SK-MEL-5 (cell line): ENCODE results near the gene C20orf204. TPM values are rescaled to one million over a fixed set of nuclear protein-coding genes. Genes with fewer than 3 reads are reported as not detected.

Experiments used
- DNase-seq: peaks from one replicate; pipeline ENCODE4 v3.0.0-alpha.2; 2016; ENCODE audit warnings: low read depth, low spot score
- in situ Hi-C: cut with HindIII; loops from 2 replicates; pipeline ENCODE4 v1.10.0; 2016; ENCODE audit warnings: low sequenced_read_pairs, high pct_unique_total_duplicates, low pct_unique_long_range_greater_than_20kb
- total RNA-seq: library from RNA; depleted of rRNA; stranded (reverse); fragments of >200 nt; shearing (Covaris generic); gene quantifications from 2 replicates; pipeline ENCODE4 v1.2.3, GENCODE V29; 2014

C20orf204 gene
- total RNA-seq, 1 experiment from 2014 or later: 0.37 TPM

DNA sequence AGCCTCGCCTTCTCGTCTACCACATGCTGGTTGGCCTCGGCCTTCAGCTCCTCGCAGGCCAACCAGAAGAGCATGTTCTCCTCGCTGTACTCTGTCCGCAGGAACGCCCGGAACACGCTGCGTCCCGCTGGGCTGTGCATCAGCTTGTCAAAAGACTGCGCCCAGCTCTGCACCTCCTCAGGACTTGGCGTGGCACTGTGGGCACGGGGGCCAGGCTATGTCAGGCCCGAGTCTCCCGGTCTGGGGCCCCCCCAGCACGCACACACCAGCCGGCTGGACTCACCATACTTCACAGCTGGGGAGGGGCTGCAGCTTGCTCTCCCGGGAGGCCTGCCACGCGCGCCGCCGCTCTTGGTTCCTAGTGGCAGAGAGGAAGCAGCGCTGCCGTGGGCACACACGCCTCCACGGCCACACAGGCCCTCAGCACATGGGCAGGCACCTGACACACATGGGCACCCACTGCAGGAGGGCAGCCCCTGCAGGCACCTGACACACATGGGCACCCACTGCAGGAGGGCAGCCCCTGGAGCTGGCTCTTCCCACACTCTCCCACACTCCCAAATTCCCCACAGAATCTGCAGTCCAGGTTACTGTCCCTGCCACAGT, 38.3 kb downstream of the C20orf204 start:
- in situ Hi-C loops: no loop called here
- no peak for DNase-seq

DNA sequence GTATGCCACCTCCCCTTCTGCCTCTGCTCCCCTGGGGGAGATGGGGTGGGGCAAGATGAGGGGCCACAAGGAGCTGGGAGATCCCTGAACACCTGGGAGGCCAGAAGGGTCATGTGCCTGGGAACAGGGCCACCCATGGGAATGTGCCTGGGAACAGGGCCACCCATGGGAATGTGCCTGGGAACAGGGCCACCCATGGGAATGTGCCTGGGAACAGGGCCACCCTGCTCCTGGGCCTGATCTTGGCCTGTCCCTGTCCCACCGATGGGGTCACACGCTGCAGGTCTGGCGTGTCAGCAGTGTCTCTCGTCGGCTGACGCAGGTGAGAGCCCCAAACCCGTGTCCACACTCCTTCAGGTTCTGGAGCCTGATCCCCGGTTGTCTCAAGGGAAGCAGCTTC, 39.0 kb downstream of the C20orf204 start:
- no peak for DNase-seq
- in situ Hi-C loops: no loop called here

DNA sequence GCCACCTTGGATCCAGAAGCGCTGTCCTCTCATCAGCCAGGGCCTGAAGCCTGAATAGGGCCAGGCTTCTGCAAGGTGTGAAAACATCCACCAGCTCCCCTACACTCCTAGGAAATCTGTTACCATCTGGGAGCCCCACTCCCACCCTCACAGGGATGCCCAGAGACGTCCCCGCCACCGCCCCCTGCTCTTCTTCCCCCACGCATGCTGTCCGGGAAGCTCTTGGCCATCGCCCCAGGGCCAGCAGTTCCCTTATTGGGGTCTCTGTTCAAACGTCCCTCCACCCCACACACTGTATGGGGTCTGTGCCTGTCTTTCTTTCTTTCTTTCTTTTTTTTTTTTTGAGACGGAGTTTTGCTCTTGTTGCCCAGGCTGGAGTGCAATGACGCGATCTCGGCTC, 39.6 kb downstream of the C20orf204 start:
- DNase-seq: no peak
- in situ Hi-C loops: no loop called here

DNA sequence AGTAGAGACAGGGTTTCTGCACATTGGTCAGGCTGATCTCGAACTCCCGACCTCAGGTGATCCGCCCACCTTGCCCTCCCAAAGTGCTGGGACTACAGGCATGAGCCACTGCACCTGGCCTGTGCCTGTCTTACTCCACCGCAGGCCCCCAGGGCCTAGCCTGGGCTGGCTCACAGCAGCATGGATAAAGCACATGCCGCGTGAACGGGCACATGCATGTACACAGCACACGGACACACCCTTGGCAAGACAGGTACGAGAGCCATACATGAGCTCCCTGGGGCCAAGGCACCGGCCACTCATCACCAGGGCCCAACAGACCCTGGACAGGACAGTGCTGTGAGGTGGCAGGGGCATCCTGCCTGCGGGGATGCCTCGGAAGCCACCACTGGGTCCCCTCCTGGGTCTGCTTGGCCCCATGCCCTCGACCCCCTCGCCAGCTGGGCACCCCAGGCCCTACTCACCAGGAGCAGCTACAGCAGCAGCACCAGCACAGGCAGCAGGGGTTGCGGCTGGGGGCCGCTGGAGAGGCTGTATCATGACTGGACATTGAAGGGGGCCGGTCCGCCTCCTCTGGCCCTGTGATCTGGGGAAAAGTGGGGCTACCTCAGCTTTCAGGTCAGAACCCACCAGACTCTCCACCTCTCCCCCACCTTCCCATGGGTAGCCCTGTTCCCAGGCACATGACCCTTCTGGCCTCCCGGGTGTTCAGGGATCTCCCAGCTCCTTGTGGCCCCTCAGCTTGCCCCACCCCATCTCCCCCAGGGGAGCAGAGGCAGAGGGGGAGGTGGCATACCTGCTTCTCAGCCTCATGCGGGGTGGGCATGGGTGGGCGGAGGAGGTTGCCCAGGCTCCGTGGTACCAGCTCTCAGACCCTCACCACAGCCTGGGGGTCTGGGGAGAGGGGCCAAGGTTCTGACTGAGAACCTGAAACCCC, 40.3 kb downstream of the C20orf204 start:
- in situ Hi-C loops: no loop called here

GRCh38 chr20:64077094-64077493, 41.1 kb downstream of the C20orf204 start:
- in situ Hi-C loops: no loop called here
- no peak for DNase-seq

More for the DNA sequence above, 40.3 kb downstream of the C20orf204 start:
- no peak for DNase-seq

DNA sequence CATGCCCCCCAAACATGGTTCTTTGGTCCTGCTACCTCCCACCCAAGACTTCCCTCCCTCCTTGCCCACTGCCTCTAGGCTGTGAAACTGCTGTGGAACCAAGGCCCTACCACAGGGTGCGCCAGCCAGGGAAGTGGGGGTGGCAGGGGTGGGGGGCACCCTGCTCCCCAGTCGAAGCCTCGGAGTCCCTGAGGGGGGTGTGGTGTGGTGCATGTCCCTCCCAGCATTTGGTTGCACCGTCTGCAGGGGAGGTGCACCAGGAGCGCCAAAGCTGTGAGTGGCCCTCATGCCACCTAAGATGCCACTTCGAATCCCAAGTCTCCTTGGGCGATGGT, 41.5 kb downstream of the C20orf204 start:
- no peak for DNase-seq
- in situ Hi-C loops: no loop called here

DNA sequence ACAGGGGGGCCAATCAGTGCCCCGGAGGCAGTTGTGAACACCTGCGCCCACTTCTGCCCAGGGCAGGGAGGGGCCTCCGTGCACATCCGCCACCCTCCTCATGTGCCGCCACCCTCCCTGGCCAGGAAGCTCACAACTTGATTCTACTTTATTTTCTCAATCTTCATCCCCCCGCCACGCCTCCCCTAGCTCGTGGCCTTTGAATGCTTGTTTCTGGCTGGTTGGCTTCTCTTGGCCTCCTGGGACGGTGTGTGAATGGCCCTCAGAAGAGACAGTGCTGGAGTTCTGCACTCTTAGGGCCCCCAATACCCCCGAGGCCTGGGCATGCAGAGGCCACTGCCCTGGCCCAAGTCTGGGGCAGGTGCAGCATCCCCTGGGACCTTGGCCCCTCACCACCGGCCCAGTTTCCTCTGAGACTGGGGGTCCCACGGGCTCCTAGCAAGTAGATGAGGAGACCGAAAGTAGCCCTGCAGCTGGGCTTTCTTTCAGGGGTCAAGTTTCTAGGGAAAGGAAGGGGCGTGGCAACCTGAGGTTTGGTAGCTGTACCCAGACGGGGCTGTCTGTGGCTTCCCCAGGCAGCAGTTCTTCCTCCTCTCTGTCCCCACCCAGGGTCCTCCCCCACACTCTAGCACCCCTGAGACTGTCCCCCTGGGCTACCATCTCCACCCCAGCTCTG, 42.0 kb downstream of the C20orf204 start:
- in situ Hi-C loops: no loop called here
- no peak for DNase-seq

DNA sequence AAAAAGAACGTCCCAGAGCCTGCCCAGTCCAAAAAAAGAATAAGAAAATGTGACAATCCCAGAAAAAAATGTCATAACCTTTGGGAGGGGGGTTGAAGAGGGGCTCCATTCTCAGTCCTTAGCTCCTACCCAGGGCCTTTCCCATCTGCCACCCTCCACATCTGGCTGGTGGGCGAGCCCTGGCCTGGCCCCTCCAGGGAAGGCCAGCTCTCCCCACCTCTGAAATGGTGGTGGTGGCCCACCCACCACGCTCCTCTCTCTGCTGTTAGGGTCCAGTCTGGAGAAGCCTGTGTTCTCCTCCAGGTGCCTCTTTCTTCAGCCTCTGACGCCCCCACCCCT, 42.9 kb downstream of the C20orf204 start:
- DNase-seq: no peak
- in situ Hi-C loops: no loop called here

DNA sequence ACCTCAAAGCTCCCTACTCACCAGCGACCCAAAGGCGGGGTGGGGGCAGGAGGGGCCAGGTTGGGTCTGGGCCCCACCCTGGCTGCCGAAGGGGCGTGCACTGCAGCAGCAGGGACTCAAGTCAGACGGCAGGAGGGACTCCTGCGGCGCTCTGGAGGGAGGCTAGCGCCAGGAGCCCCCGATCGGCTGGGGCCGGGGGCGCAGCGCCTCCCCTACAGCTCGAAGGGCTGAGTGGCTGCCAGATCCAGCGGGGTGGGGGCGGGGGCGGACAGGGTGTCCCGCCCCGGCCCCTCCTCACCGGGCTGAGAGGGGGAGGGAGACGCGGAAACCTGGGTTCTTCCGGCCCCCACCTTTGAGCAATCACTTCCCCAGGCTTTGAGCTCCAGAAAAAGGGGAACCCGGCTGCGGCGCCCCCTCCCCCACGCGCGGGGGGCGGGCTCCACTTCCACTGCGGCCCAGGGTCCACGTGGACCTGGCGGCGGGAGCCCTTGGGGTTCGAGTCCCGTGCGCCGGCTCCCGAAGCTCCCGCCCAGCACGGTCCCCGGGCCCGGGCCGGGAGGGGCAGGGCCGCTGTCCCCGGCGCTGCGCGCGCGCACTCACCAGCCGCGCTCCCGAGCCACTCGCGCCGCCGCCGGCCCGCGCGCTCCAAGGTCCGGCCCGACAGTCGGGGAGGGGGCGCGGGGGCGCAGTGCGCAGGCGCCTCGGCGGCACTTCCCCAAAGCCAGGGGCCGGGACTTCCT, 43.5 kb downstream of the C20orf204 start, which contains the start of gene RGS19:
Gene RGS19, minus strand, starts transcription at position 246 of the 740 bp plus-strand sequence. CDS start 2,632 bp downstream, outside the sequence.
- in situ Hi-C loops: no loop called here

GRCh38 chr20:64080013-64080812, 44.2 kb downstream of the C20orf204 start, which contains the start of gene OPRL1:
TSS of gene OPRL1 (plus strand) at chr20:64080082. CDS start at chr20:64092721, 12,639 bp downstream.
- in situ Hi-C loops: no loop called here
- DNase-seq: no peak

More for the DNA sequence above, 43.5 kb downstream of the C20orf204 start, which contains the start of gene RGS19:
- peak; percentile 81 for DNase-seq

DNA sequence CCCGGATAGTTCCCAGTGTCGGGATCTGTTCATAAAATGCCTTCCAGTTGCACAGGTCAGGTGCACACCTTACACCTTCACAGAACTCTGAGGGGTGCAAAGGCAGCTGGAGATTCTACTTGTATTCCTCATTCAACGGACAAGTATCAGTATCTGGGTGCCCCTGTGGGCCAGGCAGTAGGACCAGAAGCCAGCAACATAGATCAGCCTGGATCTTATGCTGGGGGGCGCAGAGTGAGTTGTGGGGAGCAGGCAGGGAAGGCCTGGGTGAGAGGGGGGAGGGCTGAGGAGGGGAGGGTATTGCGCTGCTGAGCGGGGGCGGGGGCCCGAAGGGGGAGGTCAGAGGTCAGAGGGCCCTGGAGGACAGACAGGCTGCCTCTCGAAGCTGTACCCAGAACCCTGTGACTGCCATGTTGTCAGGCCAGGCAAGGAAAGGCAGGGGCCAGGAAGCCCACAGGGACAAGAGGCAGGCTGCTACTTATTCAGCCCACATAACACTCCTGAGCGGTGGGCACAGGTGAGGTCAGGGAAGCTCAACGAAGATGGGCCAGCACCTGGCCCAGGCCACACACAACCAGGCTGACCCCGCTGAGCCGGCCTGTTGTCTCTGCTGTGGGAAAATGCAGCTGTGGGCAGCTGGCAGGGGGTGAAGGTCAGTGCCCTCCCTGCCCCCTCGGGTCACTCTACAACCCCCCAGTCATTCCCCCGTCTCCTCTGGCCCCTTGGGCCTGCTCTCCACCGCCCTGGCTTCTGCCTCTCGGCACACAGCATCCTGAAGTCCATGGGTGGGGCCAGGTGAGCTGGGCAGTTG, 45.0 kb downstream of the C20orf204 start:
- DNase-seq: no peak
- in situ Hi-C loops: no loop called here

- in situ Hi-C loops: no loop called here
- DNase-seq: no peak
Observed at GRCh38 chr20:64081624-64081964, 45.6 kb downstream of the C20orf204 start.

GRCh38 chr20:64082126-64082731, 46.2 kb downstream of the C20orf204 start:
- DNase-seq: no peak
- in situ Hi-C loops: no loop called here

GRCh38 chr20:64082820-64083377, 46.9 kb downstream of the C20orf204 start:
- no peak for DNase-seq
- in situ Hi-C loops: no loop called here

DNA sequence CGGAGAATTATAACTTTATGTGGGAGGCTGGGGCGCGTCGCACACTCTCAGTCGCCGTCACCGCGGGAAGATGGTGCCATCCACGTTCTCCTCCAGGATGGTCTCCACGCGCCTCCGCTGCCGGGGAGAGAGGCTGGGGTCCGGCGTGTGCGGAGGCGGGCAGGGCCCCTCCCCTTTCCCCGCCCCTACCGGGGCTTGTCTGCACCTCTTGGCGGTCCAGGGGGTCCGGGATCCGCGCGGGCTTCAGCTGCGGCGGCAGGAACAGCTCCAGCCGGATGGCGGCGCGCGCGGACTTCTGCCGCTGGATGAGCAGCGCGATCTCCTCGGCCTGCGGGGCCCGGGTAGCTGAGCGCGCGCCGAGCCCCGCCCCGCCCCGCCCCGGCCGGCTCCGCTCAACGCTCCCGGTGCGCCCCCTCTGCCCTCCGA, 47.4 kb downstream of the C20orf204 start:
- in situ Hi-C loops: no loop called here
- DNase-seq: peak; percentile 83
